ENCODE results near the gene RILP.

The RILP gene

DNA sequence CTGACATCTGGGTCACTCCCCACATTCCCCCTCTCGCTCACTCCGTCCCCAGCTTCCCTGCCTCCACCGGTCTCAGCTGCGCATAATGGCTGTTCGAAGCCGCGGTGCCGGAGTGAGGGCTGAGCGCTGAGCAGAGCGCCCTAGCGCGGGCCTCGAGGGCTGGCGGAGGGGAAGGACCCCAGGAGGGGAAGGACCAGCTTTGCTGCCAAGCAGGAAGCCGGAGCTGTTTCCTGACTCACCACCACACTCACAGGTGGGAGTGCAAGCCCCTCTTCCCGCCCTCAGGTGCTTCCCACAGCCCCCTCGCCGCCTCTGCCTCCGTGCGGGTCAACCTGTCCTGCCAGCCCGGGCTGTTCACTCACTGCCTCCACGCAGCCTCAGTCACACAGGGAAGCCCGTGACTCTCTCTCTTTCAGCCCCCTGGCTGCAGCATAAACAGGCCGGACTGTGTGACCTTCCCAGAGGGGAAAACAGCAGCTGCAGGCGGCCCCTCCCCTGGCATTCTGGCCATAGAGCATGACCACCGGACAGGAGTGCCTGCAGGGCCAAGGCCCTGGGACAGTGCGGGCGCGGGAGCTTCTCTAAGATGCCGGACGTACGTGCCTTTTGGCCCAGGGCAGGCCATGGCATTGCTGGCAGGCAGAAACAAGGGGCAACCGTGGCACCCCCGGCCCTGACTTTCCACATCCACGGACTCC lies 44.7 kb downstream of the RILP start:
- H3K27ac ChIP-seq: no peak overlapping the region
- peaks cover 6% of the 10 kb centered on the region for H3K9me3 ChIP-seq (ENCODE audit: severe bottlenecking)
- TF ChIP-seq, protein P1, sequence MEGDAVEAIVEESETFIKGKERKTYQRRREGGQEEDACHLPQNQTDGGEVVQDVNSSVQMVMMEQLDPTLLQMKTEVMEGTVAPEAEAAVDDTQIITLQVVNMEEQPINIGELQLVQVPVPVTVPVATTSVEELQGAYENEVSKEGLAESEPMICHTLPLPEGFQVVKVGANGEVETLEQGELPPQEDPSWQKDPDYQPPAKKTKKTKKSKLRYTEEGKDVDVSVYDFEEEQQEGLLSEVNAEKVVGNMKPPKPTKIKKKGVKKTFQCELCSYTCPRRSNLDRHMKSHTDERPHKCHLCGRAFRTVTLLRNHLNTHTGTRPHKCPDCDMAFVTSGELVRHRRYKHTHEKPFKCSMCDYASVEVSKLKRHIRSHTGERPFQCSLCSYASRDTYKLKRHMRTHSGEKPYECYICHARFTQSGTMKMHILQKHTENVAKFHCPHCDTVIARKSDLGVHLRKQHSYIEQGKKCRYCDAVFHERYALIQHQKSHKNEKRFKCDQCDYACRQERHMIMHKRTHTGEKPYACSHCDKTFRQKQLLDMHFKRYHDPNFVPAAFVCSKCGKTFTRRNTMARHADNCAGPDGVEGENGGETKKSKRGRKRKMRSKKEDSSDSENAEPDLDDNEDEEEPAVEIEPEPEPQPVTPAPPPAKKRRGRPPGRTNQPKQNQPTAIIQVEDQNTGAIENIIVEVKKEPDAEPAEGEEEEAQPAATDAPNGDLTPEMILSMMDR (IDR thresholded peaks at IDR 0.05; ENCODE audit: low read depth, low read length): no peak
- DNase-seq: no peak
- H3K36me3 ChIP-seq: peaks cover 4% of the 10 kb centered on the region
- H3K4me3 ChIP-seq (ENCODE audit: low read depth, low read length): no peak overlapping the region
- no peaks in the 10 kb centered on the region for H3K27me3 ChIP-seq (ENCODE audit: insufficient read depth, low read depth, severe bottlenecking)

DNA sequence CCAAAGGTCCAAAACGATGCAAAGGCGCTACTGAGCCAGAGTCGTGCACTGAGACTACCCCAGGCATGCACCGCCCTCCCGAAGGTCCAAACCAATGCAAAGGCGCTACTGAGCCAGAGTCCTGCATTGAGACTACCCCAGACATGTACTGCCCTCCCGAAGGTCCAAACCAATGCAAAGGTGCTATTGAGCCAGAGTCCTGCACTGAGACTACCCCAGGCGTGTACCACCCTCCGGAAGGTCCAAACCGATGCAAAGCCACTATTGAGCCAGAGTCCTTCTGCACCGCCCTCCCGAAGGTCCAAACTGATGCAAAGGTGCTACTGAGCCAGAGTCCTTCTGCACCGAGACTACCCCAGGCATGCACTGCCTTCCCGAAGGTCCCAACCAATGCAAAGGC lies 48.1 kb downstream of the RILP start:
- TF ChIP-seq, protein P1 (IDR thresholded peaks at IDR 0.05; ENCODE audit: low read depth, low read length): no peak

DNA sequence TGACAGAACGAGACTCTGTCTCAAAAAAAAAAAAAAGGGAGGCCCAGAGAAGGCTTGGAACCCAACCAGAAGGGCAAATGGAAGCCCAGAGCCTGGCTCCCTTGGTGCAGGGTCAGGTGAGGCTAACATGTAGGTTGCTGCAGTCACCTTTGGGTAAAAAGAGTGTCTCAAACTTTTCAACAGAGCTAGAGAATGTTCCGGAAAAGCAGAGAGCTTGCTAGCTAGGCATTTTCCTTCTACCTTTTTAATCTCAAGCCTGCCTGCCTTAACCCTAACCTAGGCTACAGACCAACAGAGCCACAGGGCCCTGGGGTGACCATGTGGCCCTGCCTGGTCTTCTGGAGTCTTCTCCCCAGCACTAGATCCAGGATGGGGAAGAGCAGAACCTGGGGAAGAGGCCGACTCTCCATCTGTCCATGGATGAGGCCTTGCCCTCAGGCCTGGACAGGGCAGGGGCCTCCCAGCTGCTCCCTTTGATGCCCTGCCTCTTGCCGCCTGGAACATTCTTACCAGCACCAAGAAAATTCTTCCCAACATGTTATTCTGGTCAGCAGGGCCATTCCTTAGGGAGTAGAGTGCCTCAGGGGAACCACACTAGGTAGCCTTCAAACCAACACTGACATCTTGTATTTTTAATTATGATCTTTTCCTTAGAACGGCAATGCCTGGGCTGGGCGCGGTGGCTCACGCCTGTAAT lies 51.1 kb downstream of the RILP start:
- DNase-seq: no peak
- Histone ChIP-seq H3K36me3 (peaks cover 4% of the 10 kb centered on the region; the same call in 1 of the 2 replicates), H3K27me3 (ENCODE audit: insufficient read depth, low read depth, severe bottlenecking) (no peaks in the 10 kb centered on the region), H3K9me3 (ENCODE audit: severe bottlenecking) (peaks cover 6% of the 10 kb centered on the region), H3K27ac (no peak overlapping the region), H3K4me3 (ENCODE audit: low read depth, low read length) (no peak overlapping the region)
- TF ChIP-seq, protein P1 (IDR thresholded peaks at IDR 0.05; ENCODE audit: low read depth, low read length): no peak

More for the DNA sequence above, 48.1 kb downstream of the RILP start:
- H3K36me3 ChIP-seq: peaks cover 4% of the 10 kb centered on the region; the same call in 1 of the 2 replicates
- H3K4me3 ChIP-seq (ENCODE audit: low read depth, low read length): no peak overlapping the region
- H3K27ac ChIP-seq: no peak overlapping the region
- no peak for DNase-seq
- H3K9me3 ChIP-seq (ENCODE audit: severe bottlenecking): peaks cover 6% of the 10 kb centered on the region
- no peaks in the 10 kb centered on the region for H3K27me3 ChIP-seq (ENCODE audit: insufficient read depth, low read depth, severe bottlenecking)

DNA sequence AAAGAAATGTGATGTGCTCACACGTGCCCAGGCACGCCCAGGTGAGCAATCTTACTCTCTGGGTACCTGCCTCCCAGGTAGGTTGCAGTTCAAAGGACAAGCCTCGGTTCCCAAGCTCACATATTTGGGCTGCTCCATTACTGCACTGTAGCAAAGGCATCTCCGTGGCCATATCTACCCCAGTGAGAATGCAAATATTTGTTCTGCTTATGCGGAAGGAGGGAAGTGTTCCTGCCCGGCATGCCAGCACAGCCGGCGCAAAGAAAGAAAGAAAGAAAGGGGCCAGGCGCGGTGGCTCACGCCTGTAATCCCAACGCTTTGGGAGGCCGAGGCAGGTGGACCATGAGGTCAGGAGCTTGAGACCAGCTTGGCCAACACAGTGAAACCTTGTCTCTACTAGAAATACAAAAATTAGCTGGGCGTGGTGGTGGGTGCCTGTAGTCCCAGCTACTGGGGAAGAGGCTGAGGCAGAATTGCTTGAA lies 51.8 kb downstream of the RILP start:
- H3K4me3 ChIP-seq (ENCODE audit: low read depth, low read length): no peak overlapping the region
- no peaks in the 10 kb centered on the region for H3K27me3 ChIP-seq (ENCODE audit: insufficient read depth, low read depth, severe bottlenecking)
- peaks cover 6% of the 10 kb centered on the region for H3K9me3 ChIP-seq (ENCODE audit: severe bottlenecking)
- TF ChIP-seq, protein P1 (IDR thresholded peaks at IDR 0.05; ENCODE audit: low read depth, low read length): no peak
- no peak for DNase-seq
- H3K27ac ChIP-seq: no peak overlapping the region
- H3K36me3 ChIP-seq: peaks cover 2% of the 10 kb centered on the region; the same call in 1 of the 2 replicates
